NCI-H2081 (cell line): ENCODE measurements around the gene TFEB.

Experiments used
- DNase-seq, 2 experiments: peaks; one replicate each; lab custom pipeline; 2025; lab: John Stamatoyannopoulos, UW

TFEB gene

DNA sequence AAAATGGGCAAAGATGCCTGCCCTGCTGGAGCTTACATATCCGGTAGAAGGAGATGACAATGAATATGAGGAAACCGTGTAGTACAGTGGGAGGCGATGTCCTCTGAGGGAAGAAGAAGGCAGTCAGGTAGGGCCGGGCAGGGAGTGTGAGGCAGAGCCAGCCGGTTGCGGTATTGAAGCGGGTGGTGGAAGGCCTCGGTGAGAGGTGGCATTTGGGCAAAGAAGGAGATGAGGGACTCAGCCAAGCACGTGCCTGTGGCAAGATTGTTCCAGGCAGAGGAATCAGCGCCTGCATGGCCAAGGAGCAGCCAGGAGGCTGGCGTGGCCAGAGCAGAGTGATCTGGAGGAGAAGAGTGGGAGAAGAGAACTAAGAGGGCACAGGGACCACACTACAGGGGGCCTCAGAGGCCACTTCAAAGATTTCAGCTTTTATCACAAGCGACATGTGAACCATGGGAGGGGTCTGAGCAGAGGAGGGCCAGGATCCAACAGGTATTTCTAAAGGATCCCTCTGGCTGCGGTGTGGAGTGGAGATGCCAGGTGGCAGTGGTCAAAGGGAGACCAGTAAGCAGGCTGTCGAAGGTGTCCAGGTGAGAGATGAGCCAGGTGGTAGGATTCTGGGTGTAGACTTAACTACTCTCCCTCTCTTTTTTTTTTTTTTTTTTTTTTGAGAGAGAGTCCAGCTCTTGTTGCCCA is 83.3 kb downstream of the TFEB start:
- no peak for DNase-seq

DNA sequence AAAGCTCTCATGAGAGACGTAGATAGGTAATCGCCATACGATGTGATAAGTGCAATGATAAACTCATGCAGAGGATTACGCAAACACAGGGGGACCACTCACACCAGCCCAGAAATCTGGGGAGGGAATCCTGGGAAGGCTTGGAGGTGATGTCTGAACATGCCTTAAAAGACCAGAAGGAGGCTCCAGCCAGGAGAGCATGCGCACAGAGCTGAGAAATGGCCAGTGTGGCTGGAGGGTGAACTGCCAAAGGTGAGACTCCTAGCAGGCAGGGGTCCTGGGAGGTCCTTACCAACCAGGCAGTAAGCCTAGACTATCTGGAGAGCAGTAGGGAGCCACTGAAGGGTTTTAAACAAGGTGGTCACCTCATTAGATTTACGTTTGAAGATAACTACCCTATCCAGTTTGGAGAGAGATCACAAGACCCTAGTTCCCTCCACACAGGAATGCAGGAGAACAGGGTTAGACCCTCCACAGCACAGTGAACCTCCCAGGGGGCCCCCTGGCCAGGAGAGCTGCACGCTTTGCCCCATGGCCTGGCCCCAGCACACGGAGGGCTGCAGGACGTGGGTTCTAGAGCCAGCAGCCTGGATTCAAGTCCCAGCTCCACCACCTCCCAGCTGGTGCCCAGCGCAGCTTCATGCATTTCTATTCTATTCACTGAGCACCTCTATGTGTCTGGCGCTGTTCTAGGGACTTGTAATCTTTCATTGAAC is 84.0 kb downstream of the TFEB start:
- DNase-seq: no peak

DNA sequence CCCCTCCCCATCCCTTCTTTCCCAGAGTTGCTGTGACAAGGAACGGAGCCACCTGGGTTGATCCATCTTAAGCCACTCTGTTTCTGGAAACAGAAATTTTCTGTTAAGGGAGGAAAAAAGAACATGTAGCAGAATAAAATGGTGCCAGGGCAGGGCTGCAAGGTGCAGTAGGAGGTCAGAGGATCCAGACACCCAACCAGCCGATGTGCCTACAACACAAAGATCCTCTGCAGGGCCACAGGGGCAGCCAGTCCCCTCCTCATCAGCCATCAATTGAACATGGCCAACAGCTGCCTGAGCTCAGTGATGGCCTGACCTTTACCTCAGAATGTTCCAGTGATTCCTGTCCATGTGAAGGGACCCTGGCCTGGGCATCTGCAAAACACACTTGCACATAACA is 85.3 kb downstream of the TFEB start:
- DNase-seq: no peak

DNA sequence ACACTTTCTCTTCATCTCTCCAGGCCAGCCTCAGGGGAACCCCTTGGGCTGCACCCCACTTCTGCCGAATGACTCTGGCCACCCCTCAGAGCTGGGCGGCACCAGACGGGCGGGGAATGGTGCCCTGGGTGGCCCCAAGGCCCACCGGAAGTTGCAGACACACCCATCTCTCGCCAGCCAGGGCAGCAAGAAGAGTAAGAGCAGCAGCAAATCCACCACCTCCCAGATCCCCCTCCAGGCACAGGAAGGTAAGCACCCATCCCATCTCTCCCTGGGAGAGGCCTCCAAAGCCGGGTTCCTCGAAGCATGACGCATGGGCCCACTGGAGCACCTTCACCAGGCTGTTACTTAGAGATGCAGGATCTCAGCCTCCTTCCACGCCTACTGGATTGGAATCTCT is 85.8 kb downstream of the TFEB start:
- DNase-seq: no peak

DNA sequence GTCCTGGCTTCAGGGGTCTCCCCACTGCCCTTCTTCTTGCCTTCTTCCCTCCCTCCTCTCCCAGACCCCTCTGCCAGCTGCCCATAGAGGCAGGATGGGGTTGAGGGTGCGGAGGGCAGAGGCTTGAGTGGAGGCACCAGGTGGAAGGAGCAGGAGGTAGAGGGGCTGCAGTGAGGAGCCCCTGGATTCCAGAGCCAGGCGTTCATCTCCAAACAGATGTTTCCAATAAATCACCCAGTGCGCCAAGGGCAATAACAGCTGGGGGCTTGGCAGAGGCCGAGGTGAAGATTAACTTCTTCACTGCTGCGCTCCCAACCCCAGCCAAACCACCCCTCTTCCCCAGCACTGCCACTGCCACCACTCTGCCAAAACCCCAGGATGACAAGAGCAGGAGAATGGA is 86.5 kb downstream of the TFEB start:
- no peak for DNase-seq

DNA sequence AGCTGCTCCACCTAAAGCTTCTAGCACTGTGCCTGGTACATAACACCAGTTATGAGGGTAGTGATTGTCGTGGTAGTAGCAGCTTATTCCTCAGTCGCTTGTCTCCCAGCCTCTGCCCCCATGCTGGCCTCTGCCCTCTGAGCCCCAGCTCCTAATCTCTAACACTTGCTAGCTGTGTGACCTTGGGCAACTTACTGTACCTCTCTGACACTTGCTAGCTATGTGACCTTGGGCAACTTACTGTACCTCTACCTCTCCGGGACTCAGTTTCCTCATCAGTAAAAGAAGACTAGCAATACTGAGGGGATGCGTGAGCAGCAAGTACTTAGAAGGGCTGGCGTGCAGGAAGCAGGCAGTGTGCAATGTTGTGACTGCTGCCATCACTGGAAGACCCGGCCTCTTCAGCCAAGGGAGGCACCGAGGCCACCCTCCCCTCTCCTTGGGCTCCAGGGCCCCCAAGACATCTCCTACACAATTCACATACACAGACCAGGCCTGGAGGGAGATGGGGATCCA is 87.3 kb downstream of the TFEB start:
- DNase-seq: no peak

DNA sequence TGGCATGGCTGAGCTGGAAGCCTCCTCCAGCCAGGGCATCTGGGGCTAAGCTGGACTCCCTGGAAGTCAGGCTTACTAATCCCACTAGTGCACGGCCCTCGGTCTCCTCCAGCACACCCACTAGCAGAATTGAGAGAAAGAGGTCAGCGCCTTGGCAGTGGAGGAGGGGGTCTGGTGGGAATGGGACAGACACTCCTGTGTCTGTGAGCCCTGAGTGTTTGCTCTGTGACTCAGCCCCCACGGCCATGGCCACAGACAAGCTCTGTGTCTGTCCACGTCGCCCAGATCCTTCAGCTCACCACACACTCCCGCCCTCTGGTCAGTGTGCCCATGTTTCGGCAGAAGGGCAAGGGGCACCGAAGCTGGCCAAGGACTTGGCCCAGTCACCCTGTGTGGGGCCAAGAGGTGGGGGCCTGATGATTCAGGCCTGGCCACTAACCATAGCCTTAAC is 88.3 kb downstream of the TFEB start:
- DNase-seq: no peak

DNA sequence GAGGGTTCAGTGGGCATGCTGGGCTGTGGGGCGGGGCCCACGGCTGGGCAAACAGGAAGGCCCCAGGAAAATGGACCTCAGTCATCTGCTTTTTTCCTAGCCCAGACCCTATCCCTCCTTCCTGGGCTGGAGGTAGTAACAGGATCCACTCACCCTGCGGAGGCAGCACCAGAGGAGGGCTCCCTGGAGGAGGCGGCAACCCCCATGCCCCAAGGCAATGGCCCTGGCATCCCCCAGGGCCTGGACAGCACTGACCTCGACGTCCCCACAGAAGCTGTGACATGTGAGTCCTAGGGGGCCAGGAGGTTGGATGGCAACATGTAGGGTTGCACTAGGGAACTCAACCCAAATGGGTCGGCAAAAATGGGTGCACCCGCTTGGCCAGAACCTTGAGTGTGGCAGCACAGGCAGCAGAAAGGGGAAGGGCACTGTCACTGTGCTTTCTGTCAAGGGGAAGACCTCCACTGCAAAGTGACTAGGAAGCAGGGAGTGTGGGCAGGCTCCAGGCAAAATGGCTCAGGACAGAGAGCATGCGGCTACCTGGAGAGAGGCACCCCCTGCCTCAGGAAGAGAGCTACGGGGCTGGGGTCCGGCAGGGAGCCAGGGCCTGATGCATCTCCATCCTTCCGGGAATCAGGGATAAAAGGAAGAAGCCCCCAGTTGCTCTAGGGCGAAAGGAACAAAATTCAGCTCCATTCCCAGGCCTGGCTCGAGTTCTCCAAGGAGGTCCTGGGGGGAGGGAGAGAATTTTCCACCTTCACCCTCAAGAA is 89.2 kb downstream of the TFEB start:
- no peak for DNase-seq

DNA sequence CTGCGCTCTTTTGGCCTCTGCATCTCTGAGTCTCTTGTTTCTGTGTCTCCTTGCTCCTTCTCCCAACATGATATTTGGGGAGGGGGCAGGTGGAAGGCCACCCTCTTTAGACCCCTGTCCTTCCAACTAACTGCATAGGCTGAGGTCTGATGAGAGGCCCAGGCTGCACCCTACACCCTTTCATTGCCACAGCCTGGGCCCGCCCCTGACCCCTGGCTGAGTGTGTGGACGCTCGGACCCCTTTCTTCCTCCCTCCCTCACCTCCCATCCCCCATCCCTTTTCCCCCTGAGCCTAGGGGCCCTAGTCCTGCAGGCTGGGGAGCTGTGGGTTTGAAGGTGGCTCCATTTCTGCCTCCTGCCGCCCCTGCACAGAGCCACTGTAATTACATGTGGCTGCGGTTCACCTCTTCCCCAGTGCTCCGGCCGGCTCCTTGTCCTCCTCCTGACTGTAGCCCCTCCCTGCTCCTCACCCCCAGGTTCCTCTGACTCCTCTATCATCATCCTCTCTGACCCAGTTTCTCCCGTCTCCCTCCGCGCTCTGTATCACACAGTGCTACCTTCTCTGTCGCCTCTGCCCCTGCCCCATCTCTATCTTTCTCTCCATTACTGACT is 90.3 kb downstream of the TFEB start:
- no peak for DNase-seq

DNA sequence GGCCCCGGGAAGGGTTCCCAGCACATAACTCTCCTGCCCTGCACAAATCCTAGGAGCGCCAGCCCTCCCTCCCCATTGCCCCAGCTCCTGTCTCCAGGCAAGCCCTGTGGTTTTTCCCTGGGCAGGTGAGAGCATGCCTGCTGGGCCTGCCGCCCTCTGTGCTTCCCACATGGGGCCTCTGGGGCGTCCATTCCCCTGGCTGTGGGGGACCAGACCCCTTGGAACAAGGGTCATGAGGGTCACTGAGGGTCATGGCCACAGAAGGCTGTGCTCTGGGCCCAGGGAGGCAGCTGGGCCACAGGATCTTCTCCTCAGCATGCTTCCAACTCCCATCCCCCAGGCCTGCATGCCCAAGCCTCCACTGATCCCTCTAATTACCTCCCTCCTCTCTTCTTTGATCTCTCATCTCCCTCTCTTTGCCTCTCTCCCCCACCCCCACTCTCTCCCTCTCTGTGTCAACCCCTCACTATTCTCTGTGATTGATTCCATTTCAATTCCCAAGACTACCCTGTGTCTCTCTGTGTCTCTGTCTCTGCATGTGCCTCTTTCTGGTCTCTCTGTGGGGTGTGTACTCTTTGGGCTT is 91.0 kb downstream of the TFEB start:
- DNase-seq: no peak

DNA sequence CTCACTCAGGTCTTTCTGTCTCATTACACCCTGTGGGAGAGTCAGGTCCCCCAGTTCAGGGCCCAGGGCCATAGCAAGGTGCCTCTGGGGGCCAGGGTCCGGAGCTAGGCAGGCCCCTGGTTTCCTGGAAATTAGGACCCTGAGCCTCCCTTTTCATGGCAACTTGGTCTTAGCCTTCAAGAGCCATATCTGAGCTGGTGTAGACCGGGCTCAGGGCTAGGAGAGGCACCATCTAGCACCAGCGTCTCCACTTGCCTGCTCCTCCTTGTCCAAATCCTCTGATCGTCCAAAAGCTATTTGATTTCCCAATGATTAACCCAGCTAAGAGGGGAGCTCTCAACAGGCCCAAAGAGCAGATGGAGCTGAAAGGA is 91.5 kb downstream of the TFEB start:
- DNase-seq: no peak

DNA sequence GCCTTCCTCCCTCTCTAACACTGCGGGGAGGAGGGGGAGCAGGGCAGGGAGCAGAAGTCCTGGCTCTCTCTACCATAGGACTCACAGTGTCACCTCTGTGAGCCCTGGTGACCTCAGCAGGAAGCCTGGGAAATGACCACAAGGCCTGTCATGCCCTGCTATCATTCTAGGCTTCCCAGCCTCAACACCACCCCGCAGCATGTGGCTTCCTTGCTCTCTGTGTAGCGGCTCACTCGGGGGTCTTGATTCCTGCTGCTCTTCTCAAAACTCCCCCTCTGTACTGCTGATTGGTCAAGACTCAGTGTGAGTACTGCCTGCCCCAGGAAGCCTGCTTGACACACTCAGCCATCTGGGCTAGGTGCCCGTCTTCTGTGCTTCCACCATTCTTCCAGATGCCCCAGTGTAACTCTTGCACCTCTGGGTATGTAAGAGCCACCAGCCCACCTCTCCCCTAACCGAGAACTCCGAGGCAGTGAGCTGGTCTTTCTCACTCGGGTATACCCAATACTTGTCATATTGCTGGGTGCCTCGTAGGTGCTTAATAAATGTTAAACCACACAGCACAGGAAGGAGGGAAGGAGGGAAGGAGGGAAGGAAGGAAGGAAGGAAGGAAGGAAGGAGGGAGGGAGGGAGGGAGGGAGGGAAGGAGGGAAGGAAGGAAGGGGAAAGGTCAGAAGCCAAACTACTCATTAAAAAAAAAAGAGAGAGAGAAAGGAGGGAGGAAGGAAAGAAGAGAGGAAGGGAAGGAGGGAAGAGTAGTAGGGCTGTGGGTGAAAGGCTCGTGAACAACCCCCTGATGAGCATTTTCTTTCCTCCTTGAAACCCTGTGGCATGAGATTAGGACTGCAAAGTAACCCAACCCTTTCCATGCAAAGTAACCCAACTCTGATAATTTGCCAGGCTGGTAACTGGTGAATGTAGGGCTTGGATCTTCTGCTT is 92.2 kb downstream of the TFEB start:
- DNase-seq: no peak

DNA sequence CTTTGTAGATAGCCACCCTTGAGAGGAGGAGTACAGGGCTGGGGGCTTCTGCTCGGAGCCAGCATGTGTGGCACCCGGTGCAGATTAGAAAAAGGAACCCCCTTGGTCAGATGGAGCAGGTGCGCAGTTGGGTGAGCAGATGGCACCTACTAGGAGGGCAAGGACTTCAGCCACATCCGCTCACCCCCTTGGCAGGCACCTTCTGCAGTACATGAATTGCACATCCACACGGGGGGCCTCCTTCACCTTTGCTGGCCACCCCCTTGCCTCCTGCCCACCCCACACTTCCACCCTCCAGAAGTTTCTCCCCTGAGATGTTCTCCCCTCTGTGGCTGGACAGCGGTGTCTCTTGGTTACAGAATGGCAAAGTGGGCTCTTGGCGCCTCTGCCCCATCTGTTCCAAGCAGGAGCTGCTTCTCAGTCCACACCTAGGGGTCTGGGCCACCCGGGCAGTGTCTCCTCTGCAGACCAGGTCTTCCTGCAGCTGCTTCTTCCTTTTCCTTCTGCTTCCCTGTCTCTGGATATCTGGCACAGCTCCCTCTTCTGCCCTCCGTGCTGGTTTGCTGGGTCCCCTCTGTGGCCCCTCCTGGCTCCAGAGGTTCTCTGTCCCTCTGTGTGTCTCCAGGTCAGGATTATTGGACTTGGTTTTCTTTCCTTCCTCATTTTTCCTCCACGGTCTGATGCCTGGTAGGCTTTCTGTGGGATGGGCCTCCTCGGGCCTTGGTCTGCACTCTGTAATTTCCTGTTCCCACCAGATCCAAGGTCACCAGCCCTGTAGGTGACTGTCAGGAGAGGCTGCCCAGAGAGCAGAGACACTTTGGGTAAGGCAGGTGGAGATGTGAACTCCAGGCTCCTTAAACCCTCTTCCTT is 93.1 kb downstream of the TFEB start:
- DNase-seq: no peak

DNA sequence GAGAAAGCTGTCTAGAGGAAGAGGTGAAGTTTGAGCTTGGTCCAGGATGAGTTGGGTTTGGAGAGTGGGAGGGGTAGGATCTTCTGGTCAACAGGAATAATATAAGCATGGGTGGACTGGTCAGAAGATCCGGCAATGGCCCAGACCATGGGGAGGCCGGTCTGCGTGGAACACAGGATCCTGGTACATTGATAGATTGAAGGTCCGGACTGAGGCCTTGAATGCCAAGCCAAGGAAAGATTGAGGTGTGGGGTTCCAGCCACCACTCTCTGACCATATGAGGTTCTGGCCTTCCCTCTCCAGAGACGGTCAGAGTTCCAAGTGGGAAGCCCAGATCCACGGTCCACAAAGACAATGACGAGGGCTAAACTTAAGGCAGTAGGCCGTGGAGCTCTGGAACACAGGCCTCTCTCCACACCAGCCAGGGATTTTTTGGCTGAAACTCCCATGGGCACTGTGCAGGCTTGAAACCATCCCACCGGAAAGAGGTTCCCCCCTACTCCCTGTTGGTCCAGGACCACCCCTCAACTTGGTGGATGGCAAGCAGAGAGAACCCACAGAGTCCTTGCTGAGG is 94.0 kb downstream of the TFEB start:
- DNase-seq: no peak

DNA sequence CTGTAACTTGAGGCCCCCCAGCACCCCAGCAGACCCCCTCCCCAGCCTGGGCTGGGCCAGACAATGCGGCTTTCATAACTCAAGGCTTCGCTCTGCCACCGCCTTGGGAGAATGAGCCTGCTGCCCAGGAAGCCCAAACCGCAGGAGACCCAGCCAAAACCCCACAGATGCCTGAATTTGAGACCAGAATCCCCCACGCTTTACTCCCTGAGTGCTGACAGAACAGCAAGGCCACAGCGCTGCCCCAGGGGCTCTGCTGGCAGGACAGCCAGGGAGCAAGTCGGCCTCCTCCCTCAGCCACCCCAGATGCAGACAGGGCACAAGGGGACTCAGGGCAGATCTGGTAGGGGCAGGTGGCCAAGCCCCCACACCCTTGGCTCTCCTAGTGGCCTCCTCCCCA is 95.0 kb downstream of the TFEB start:
- DNase-seq: no peak

DNA sequence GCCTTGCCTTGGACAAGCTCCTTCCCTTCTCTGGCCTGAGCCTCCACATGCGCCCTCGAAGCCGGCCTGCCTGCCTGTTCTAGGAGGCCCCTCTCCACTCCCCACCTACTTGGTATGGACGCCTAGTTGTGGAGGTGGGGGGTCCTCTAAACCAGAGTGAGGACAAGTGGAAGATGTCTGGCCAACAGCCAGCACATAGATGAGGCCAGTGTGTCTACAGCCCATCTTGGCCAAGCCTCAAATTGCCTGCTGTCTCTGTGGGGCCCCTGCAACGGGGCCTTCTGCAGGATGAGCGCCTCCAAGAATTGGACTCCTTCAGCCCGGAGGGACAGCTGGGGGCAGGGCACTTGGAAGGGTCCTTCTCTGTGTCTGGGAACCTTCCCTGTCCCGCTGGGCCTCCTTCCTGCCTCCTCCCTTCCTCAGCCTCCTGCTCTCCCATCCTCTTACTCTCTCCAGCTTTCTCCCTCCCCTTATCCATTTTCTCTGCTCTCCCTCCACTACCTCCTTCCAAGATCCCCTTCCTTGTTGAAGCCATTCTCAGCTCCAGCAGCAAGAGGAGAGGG is 95.5 kb downstream of the TFEB start:
- no peak for DNase-seq

DNA sequence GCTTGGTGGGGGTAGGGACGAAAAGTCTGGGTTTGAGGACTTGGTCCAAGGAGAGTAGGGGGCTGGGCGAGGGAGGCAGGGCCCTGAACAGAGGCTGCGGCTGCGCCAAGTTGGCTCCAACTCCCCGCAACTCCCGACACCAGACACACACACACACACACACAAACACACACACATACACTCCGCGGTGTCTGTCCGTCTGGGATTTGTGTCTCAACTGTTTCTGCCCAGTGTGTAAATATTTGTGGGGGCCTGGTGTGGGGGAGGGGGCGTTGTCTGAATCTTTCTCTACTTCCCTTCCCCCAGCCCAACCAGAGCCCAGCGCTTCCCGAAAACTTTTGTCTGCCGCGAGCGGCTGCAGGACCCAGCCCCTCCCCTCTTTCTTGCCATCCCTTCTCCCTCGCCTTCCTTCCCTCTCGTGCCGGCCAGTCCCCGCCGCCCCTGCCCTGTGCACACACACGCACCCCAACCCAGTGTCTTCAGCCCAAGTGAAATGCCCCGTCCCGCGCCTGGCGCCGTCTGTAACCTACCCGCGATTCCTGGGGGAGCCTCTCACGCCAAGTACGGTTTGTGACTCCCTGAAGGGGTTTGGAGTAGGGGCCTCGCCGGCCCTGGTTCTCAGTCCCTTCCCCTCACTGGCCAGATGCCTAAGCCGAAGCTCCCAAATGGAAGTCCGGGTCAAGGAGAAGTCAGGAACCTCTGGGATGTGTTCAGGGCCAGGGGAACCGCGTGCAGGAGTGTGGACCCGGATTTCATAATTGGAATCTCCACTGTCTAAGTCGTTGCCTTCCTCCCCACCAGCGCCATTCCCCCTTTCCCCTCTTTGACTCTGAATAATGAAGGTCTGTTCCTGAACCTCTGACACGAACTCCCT is 96.2 kb downstream of the TFEB start:
- DNase-seq: no peak
